ENCODE results near the gene NCOR1. TPM values are rescaled to one million over a fixed set of nuclear protein-coding genes. Genes with fewer than 3 reads are reported as not detected.
"Not testable (repeated sequence)": the region's sequence is repeated elsewhere in the genome, so short reads cannot be mapped to it uniquely, and the experiment has no call there.

Gene NCOR1
- polyA plus RNA-seq, 3 donors: 108 to 112 (median 110) TPM

- no peak for DNase-seq (ENCODE audit: low read depth in 3 of 3, low spot score in 2 of 3)
Measured at GRCh38 chr17:16215965-16216316, 607 bp upstream of the NCOR1 start.

DNA sequence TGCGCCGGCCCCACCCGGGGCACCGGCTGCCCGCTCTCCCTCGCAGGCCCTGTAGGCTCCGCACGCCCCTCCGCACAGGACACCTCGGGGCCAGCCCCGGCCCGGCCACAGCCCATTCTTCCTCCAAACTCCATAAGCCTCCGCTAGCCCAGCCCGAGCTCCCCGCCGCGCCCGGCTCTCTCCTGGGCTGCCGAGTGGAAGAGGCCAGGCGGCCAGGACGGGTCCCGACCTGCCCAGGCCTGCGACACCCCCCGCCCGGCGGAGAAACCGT lies 397 bp downstream of the NCOR1 start:
- no peak for DNase-seq (ENCODE audit: low read depth in 3 of 3, low spot score in 2 of 3)

GRCh38 chr17:16214190-16215001 lies 938 bp downstream of the NCOR1 start:
- no peak for DNase-seq (ENCODE audit: low read depth in 3 of 3, low spot score in 2 of 3)

DNA sequence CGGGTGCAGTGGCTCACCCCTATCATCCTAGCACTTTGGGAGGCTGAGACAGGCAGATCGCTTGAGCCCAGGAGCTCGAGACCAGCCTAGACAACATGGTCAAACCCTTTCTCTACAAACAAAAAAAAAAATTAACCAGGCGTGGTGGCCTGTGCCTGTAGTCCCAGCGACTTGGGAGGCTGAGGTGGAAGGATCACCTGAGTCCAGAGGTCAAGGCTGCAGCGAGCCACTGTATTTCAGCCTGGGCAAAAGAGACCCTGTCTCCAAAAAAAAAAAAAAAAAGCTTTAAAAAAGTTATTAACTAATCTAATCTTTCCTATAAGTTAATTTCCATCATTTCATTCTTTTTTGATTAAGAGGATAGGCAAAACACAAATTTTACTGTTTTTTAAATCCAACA lies 2.5 kb downstream of the NCOR1 start:
- DNase-seq (ENCODE audit: low read depth in 3 of 3, low spot score in 2 of 3): no peak

- DNase-seq (ENCODE audit: low read depth in 3 of 3, low spot score in 2 of 3): no peak
Measured at GRCh38 chr17:16211590-16211989, 3.7 kb downstream of the NCOR1 start.

DNA sequence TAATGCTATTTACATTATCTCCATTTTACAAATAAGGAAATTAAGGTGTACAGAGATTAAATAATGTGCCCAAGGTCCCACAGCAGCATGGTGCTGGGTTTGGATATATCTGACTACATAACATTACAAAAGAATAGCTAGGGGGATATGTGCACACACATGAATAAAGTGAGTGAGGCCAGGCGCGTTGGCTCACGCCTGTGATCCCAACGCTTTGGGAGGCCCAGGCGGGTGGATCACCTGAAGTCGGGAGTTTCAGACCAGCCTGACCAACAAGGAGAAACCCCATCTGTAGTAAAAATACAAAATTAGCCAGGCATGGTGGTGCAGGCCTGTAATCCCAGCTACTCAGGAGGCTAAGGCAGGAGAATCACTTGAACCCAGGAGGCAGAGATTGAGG lies 10.6 kb downstream of the NCOR1 start:
- not testable (repeated sequence) for DNase-seq (ENCODE audit: low read depth in 3 of 3, low spot score in 2 of 3)

DNA sequence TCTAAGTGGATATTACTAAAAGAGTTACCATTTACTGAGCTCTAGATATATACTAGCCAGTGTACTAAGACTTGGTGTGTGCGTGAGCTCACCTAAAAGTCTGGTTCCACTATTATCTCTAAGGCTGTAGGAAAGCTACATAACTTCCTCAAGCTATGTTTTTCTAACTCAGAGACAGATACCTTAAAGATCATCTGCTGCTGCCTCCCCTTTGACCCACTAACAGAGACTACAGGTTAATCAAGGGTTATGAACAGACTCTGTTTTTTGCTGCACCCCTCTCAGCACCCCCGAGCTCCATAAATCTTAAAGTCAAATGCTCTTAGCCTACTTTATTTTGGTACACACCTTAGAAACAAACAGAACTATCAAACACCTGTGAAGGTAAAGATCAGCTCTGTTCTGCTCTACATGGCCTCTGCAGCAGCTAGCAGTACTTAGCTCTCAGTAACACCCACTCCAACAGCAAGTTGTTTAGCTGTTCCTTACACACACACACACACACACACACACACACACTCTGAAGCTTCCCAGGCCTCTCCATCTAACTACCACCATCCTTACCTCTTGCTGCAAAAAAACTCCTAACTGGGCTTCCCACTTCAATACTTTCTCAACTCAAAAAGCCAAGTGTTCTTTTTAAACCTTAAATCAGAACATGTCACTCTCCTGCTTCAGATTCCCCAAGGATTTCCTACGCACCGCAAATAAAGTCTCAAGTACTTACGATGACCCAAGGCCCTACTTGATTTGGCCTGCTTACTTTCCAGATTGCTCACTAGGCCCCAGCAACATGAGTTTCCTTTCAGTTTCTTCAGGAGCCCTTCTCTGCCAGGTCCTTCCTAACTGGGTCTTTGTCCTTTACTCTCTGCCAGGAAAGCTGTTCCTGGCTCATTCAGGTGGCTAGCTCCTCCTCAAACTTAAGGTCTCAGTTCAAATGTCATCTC lies 12.5 kb downstream of the NCOR1 start:
- DNase-seq (ENCODE audit: low read depth in 3 of 3, low spot score in 2 of 3): not testable (repeated sequence)

GRCh38 chr17:16201693-16202131 lies 13.6 kb downstream of the NCOR1 start:
- DNase-seq (ENCODE audit: low read depth in 3 of 3, low spot score in 2 of 3): not testable (repeated sequence)

DNA sequence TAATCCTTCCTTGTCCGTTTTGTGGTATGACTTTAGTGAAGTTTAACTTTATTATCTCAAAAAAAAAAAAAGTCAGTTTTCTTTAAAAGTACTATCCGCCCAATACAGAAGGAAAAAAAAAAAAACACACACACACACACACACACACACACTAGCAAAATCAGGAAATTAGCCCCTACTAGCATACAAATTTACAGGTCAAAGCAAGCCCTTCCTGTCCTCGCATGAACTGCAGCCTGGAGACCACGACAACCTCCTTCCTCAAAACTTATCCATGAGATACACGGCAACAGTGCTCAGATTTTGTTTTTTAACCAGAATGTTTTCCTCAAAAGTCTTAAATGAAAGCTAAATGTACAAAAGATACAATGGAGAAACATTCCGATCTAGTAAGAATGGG lies 16.2 kb downstream of the NCOR1 start:
- no peak for DNase-seq (ENCODE audit: low read depth in 3 of 3, low spot score in 2 of 3)

GRCh38 chr17:16197276-16197675 lies 18.1 kb downstream of the NCOR1 start:
- no peak for DNase-seq (ENCODE audit: low read depth in 3 of 3, low spot score in 2 of 3)

DNA sequence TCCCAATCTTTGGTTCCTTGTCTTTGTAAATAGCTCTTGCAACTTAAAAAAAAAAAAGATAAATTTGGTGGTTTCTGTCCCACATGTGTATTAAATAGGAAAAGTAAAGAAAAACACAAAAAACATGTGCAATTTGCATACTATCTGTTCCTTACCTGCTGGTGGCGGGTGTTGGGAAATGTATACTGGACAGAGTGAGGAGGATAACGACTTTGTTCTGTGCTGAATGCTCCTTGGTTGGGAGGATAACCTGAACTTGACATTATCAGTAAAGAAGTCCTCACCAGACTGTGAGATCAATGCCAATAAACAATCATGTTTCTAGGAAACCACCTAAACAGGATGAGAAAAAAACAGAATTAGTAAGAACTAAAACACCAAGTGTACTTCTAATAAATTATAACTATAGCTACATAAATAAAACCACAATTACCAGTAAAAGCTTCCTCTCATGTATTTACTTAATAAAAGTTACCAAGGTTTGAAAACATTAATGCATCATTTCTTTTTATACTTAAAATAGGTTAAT lies 21.0 kb downstream of the NCOR1 start:
- not testable (repeated sequence) for DNase-seq (ENCODE audit: low read depth in 3 of 3, low spot score in 2 of 3)

DNA sequence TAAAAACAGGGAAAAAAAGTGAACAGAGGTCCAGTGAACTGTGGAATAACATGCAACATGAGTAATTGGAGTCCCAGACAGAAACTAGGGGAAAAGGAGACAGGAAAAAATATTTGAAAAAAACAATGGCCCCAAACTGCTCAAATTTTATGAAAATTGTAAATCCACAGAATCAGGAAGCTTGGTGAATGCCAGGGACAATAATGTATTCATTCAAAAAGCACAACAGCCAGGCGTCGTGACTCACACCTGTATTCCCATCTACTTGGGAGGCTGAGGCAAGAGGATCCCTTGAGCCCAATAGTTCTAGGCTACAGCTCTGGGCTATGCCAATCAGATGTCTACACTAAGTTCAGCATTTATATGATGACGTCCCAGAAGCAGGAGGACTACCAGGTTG lies 23.7 kb downstream of the NCOR1 start:
- DNase-seq (ENCODE audit: low read depth in 3 of 3, low spot score in 2 of 3): no peak

DNA sequence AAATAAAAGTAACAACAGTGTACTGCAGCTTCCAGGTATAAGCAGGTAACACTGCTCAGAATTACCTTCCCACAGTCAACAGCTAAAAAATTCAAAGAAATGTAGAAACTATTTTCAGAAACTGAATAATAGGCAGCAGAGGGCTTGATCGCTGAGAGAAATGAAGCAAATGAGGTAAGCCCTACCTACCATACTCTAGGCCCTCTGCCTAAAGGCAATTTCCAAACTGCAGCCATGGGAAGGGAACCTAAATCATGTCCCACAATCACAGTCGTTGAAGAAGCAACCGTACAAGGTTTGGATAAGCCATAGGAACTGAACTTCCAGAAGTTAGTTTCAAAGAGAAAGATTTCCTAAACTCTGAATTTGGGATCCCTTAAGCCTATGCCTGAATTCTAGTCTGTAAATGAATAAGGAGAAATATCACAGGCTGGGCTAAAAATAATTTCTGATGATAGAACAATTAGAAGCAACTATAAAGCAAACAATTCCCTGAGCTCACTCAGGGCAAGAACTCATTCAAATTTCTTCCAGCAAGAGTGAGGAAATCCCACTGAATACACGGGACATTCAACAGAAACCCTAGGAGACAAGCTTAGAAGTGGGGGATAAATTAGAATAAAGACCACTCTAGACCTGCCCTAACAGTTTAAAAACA lies 24.5 kb downstream of the NCOR1 start:
- no peak for DNase-seq (ENCODE audit: low read depth in 3 of 3, low spot score in 2 of 3)

DNA sequence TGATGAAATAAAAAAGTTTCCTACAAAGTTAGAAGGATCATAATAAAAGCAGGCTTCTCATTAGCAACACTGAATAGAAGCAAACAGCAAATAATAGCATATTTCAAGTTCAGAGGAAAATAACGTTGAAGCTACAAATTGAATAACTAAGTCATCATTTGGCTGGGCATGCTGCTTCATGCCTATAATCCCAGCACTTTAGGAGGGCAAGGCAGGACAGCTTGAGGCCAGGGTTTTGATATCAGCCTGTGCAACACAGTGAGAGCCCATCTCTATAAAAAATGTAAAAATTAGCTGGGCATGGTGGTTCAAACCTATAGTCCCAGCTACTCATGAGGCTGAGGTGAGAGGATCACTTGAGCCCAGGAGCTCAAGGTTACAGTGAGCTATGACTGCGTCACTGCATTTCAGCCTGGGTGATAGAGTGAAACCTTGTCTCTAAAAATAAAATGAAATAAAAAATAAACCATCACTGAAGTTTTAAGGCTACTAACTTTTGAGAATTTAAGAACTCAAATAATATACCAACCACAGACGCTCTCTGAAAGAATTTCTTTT lies 25.5 kb downstream of the NCOR1 start:
- DNase-seq (ENCODE audit: low read depth in 3 of 3, low spot score in 2 of 3): no peak

DNA sequence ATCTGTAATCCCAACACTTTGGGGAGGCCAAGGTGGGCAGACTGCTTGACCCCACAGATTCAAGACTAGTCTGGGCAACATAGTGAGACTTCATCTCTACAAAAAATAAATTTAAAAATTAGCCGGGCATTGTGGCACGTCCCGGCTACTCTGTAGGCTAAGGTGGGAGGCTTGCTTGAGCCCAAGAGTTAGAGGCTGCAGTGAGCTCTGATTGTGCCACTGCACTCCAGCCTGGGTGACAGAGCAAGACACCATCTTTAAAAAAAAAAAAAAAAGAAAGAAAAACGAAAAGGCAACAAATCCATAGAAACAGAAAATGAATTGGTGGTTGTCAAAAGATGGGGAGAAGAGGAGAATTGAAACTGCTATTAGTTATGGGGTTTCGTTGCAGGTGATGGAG lies 27.7 kb downstream of the NCOR1 start:
- DNase-seq (ENCODE audit: low read depth in 3 of 3, low spot score in 2 of 3): no peak

GRCh38 chr17:16181581-16181980 lies 33.8 kb downstream of the NCOR1 start:
- DNase-seq (ENCODE audit: low read depth in 3 of 3, low spot score in 2 of 3): no peak

- no peak for DNase-seq (ENCODE audit: low read depth in 3 of 3, low spot score in 2 of 3)
Measured at GRCh38 chr17:16178836-16179235, 36.5 kb downstream of the NCOR1 start.

GRCh38 chr17:16171613-16172012 lies 43.7 kb downstream of the NCOR1 start:
- DNase-seq (ENCODE audit: low read depth in 3 of 3, low spot score in 2 of 3): no peak

DNA sequence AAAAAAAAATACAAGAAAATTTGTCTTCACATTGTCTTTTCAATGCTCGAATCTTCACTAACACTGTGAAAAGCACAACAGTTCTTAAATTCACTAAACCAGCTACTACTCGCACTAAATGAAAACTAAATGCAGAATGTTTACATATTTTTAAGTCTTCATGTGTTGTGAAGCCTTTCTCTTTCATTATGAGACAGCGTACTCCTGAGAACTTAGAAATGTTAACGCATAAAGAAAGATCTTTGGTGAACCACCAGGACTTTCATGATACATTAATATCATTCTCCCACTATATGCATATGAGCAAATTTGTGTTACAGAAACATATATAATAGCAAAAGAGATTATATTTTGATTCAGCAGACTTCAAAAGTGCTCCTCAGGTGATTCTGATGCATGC lies 48.6 kb downstream of the NCOR1 start:
- not testable (repeated sequence) for DNase-seq (ENCODE audit: low read depth in 3 of 3, low spot score in 2 of 3)

DNA sequence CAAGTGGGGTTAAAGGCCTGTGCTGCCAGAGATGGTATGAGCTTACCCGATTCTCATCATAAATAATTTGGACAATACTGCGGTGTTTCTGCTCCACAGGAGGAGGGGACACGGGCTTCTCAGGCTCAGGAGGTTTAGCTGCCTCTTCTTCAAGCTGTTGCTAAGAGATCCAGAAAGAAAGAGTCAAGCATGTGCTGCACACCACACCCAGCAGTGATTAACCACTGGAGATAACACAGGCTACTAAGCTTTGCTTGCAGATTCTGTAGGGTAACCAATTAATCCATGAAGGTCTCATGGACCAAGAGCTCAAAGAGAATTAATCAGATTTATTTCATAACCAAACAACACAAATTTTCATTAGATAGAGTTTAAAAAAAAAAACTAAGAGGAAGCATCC lies 56.6 kb downstream of the NCOR1 start:
- DNase-seq (ENCODE audit: low read depth in 3 of 3, low spot score in 2 of 3): no peak

DNA sequence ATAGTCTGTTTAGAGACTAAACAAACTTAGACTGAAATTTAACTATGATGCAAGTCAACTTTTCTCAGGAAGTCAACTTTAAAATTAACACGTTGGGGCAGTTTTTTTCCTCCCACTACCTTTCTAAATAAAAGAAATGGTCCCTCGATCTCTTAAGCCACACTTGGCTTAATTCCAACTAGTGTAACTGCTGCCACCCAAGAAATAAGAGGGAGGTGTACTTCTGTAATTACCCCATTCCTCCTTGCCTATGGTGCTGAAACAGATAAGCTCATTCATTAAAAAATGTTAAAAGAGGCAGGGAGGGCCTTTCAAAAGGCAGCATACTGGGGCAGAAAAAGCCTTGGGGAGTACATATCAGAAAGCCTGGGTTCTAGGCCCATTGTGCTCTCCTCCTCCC lies 59.8 kb downstream of the NCOR1 start:
- no peak for DNase-seq (ENCODE audit: low read depth in 3 of 3, low spot score in 2 of 3)
